Loucy (cell line): Measurements from ENCODE around the gene TPD52L1.

Source experiments
- CTCF ChIP-seq: fragments of 200-600 bp; sonication (generic); conservative IDR thresholded peaks from 2 replicates; pipeline ENCODE4 v1.5.1; 2014; ENCODE audit warnings: mild to moderate bottlenecking, antibody characterized with exemption, low read length
- EZH2phosphoT487 ChIP-seq: fragments of 200-600 bp; IDR thresholded peaks from 2 replicates; pipeline ENCODE4 v1.6.1; 2018; ENCODE audit warnings: antibody characterized with exemption, mild to moderate bottlenecking, moderate library complexity, borderline replicate concordance

GRCh38 chr6:125201961-125202729 lies 48.6 kb downstream of the TPD52L1 start:
- TF ChIP-seq CTCF (no peak), EZH2phosphoT487 (no peak)
